Measurements from ENCODE around the gene CASP8.

DNA sequence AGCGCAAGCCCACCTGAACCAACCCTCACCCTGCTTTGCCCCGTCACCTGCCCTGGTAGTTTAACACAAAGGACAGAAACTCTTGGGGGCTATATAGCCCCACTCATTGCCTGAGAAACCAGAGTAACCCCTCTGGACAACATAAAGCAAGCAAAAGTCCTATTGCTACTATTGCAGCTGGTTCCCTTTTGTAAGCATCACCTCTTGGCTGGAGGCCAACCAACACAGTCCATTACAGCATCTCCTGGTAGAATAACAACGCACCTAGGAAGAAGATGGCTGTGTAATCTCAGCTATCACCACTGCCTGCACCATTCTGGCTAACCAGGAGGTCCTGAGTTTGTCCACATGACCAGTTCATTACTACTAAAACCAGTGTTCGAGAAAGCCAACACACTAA is 60.4 kb downstream of the CASP8 start:
- no peak for TF ChIP-seq POLR2AphosphoS5 (IDR thresholded peaks at IDR 0.05; ENCODE audit: borderline replicate concordance, low read depth, low read length)
- no peak for TF ChIP-seq EZH2 (IDR thresholded peaks at IDR 0.05)

Data from SK-N-MC (cell line).